H9 (cell line): Measurements from ENCODE around the gene COA6. TPM values are rescaled to one million over a fixed set of nuclear protein-coding genes. Genes with fewer than 3 reads are reported as not detected.

Experiments used
- DNase-seq: peaks from one replicate; pipeline ENCODE4 v3.0.0-alpha.2; 2017
- H2AFZ ChIP-seq: one replicate; pipeline ENCODE4 v1.6.1; 2013; ENCODE audit warnings: mild to moderate bottlenecking, low read length, control low read depth, moderate library complexity
- H2AK5ac ChIP-seq: 2 replicates; pipeline ENCODE4 v1.6.1; 2013; ENCODE audit warnings: low read length, control low read depth, mixed read lengths; ENCODE audit not compliant: insufficient read length
- H2BK120ac ChIP-seq: one replicate; pipeline ENCODE4 v1.6.1; 2013; ENCODE audit warnings: low read depth, mild to moderate bottlenecking, low read length, control low read depth, inconsistent platforms; ENCODE audit not compliant: poor library complexity, severe bottlenecking
- H2BK12ac ChIP-seq: 2 replicates; pipeline ENCODE4 v1.6.1; 2013; ENCODE audit warnings: low read length, control low read depth, mixed read lengths, low read depth; ENCODE audit not compliant: insufficient read length
- H2BK15ac ChIP-seq: 2 replicates; pipeline ENCODE4 v1.6.1; 2013; ENCODE audit warnings: low read depth, low read length, control low read depth
- H2BK20ac ChIP-seq: one replicate; pipeline ENCODE4 v1.6.1; 2013; ENCODE audit warnings: low read depth, mild to moderate bottlenecking, low read length, control low read depth, inconsistent platforms; ENCODE audit not compliant: poor library complexity, severe bottlenecking
- H2BK5ac ChIP-seq: 2 replicates; pipeline ENCODE4 v1.6.1; 2013; ENCODE audit warnings: low read length, control low read depth, mixed read lengths; ENCODE audit not compliant: insufficient read length
- H3K14ac ChIP-seq: 2 replicates; pipeline ENCODE4 v1.6.1; 2013; ENCODE audit warnings: low read length, control low read depth; ENCODE audit not compliant: insufficient read depth
- H3K18ac ChIP-seq: 2 replicates; pipeline ENCODE4 v1.6.1; 2013; ENCODE audit warnings: low read depth, mild to moderate bottlenecking, mixed read lengths, low read length, control low read depth; ENCODE audit not compliant: insufficient read length
- H3K23ac ChIP-seq: 2 replicates; pipeline ENCODE4 v1.6.1; 2013; ENCODE audit warnings: low read length, control low read depth, mixed read lengths, low read depth; ENCODE audit not compliant: insufficient read length
- H3K23me2 ChIP-seq: 2 replicates; pipeline ENCODE4 v1.6.1; 2013; ENCODE audit warnings: low read depth, mild to moderate bottlenecking, mixed read lengths, low read length, control low read depth; ENCODE audit not compliant: insufficient read length, poor library complexity, severe bottlenecking
- H3K27ac ChIP-seq: 2 replicates; pipeline ENCODE4 v1.5.1; 2013; ENCODE audit warnings: low read length, control low read depth, mixed read lengths, low read depth; ENCODE audit not compliant: insufficient read length
- H3K27me3 ChIP-seq: 2 replicates; pipeline ENCODE4 v1.6.1; 2013; ENCODE audit warnings: low read length, control low read depth, inconsistent platforms; ENCODE audit not compliant: insufficient read depth
- H3K4ac ChIP-seq: 2 replicates; pipeline ENCODE4 v1.6.1; 2013; ENCODE audit warnings: low read depth, mild to moderate bottlenecking, control low read depth, inconsistent platforms, low read length, moderate library complexity
- H3K4me1 ChIP-seq: 2 replicates; pipeline ENCODE4 v1.6.1; 2013; ENCODE audit warnings: low read length, control low read depth, inconsistent platforms; ENCODE audit not compliant: insufficient read depth
- H3K4me2 ChIP-seq: 2 replicates; pipeline ENCODE4 v1.6.1; 2013; ENCODE audit warnings: low read length, control low read depth, mixed read lengths; ENCODE audit not compliant: insufficient read length, insufficient read depth
- H3K56ac ChIP-seq: 2 replicates; pipeline ENCODE4 v1.6.1; 2013; ENCODE audit warnings: low read depth, mild to moderate bottlenecking, mixed read lengths, low read length, control low read depth; ENCODE audit not compliant: insufficient read length
- H3K79me1 ChIP-seq: 2 replicates; pipeline ENCODE4 v1.6.1; 2013; ENCODE audit warnings: low read depth, mild to moderate bottlenecking, moderate library complexity, low read length, control low read depth, inconsistent platforms; ENCODE audit not compliant: insufficient read depth, poor library complexity, severe bottlenecking
- H3K79me2 ChIP-seq: 2 replicates; pipeline ENCODE4 v1.6.1; 2013; ENCODE audit warnings: low read length, control low read depth, inconsistent platforms; ENCODE audit not compliant: insufficient read depth
- H3K9ac ChIP-seq: 2 replicates; pipeline ENCODE4 v1.6.1; 2013; ENCODE audit warnings: low read length, control low read depth, mixed read lengths; ENCODE audit not compliant: insufficient read length; ENCODE audit errors: extremely low read depth
- H3K9me3 ChIP-seq: one replicate; pipeline ENCODE4 v1.6.1; 2013; ENCODE audit warnings: low read depth, low read length, inconsistent platforms; ENCODE audit not compliant: control insufficient read depth
- H3T11ph ChIP-seq: one replicate; pipeline ENCODE4 v1.6.1; 2013; ENCODE audit warnings: mild to moderate bottlenecking, low read length, control low read depth, inconsistent platforms
- H4K20me1 ChIP-seq: one replicate; pipeline ENCODE4 v1.6.1; 2013; ENCODE audit not compliant: control insufficient read depth, insufficient read length, insufficient read depth
- H4K5ac ChIP-seq: 2 replicates; pipeline ENCODE4 v1.6.1; 2013; ENCODE audit warnings: low read depth, mild to moderate bottlenecking, mixed read lengths, low read length, control low read depth; ENCODE audit not compliant: insufficient read length
- H4K8ac ChIP-seq: replicated peaks from 2 replicates; pipeline ENCODE4 v1.6.1; 2013; ENCODE audit warnings: low read length, control low read depth, mixed read lengths, low read depth; ENCODE audit not compliant: insufficient read length
- H4K91ac ChIP-seq: 2 replicates; pipeline ENCODE4 v1.6.1; 2013; ENCODE audit warnings: low read depth, mild to moderate bottlenecking, moderate library complexity, mixed read lengths, low read length, control low read depth; ENCODE audit not compliant: insufficient read length
- H3K27ac Mint-ChIP-seq, 3 experiments: 2 replicates in 2 of 3; 3 replicates in 1 of 3; pipeline ENCODE4 v1.8.0; 2020 to 2021; ENCODE audit warnings: mixed read lengths in 3 of 3, mild to moderate bottlenecking in 1 of 3, moderate library complexity in 1 of 3
- H3K27me3 Mint-ChIP-seq: 2 replicates; pipeline ENCODE4 v1.8.0; 2021; ENCODE audit warnings: low read depth, mild to moderate bottlenecking, moderate library complexity, mixed read lengths
- H3K36me3 Mint-ChIP-seq, 3 experiments: 2 replicates in 2 of 3; 3 replicates in 1 of 3; pipeline ENCODE4 v1.8.0; 2020 to 2021; ENCODE audit warnings: low read depth in 3 of 3, mixed read lengths in 3 of 3; ENCODE audit not compliant: insufficient read depth in 1 of 3
- H3K4me1 Mint-ChIP-seq, 2 experiments: 2 replicates each; pipeline ENCODE4 v1.8.0; 2020; ENCODE audit warnings: mixed read lengths in 2 of 2
- H3K4me3 Mint-ChIP-seq, 2 experiments: 2 replicates in 1 of 2; 3 replicates in 1 of 2; pipeline ENCODE4 v1.8.0; 2020 to 2021; ENCODE audit warnings: mild to moderate bottlenecking in 2 of 2, mixed read lengths in 2 of 2, moderate library complexity in 1 of 2
- H3K9me3 Mint-ChIP-seq, 2 experiments: 2 replicates in 1 of 2; 3 replicates in 1 of 2; pipeline ENCODE4 v1.8.0; 2020; ENCODE audit warnings: mild to moderate bottlenecking in 2 of 2, mixed read lengths in 2 of 2, moderate library complexity in 1 of 2
- whole genome bisulfite sequencing: extraction: QIAGEN DNeasy Blood & Tissue Kit; methylation state at CpG from one replicate; pipeline ENCODE4 v1.1.7; 2013; ENCODE audit warnings: missing lambda C conversion rate, low lambda C conversion rate, mixed read lengths; ENCODE audit not compliant: insufficient read length; ENCODE audit errors: extremely low coverage; 5-methylcytosine and 5-hydroxymethylcytosine counted together
- total RNA-seq: library from RNA; stranded (reverse); gene quantifications from 2 replicates; pipeline ENCODE4 v1.2.1, GENCODE V29; 2021
- TF ChIP-seq, protein P1 (sequence below): fragments of 200-600 bp; sonication (generic); conservative IDR thresholded peaks from 3 replicates; pipeline ENCODE4 v1.8.0; 2021; ENCODE audit warnings: antibody characterized with exemption, mild to moderate bottlenecking

COA6 gene
- total RNA-seq, 1 experiment from 2014 or later = 42.3 TPM

DNA sequence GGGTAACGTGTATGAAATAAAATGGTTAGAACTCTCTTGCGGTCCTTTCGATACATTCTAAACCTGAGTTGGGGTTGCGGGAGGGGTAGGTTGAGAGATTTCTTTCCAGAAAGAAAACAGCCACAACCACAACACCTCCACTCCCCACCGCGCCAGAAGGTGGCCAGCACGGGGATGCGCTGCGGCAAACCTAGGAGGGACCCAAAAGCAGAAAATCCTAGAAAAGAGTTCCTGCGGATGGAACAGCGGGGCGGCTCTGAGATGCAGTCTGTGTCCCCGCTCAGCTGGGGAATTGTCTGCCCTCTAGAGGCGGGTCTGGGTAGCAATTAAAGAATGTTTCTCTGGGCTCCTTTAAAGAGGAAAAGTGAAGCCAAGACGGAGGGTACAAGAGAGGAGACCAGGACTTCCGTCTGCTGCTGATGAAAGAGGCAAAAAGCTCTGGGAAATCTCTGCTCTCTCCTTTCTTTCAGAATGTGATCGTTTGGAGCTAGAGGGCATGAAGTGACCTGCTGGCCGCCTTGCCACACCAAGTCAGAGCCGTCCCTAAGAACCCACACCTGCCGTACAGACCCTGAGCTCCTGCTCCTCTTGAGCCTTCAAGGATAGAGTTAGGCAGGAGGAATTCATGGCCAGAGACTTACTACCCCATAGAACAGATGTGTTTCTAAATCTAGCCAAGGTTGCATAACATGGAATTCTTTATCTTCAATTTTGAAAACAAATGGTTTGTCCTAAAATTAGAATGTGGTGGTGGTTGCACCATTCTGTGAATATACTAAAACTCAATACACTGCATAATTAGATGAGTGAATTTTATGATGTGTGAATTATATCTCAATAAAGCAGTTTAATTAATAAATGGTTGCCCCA is 46.5 kb upstream of the COA6 start:
- Histone ChIP-seq H2AK5ac (no peak overlapping the region), H3K4me1 (no peaks in the 10 kb centered on the region), H3K27me3 (no peaks in the 10 kb centered on the region), H3K23me2 (no peaks in the 10 kb centered on the region), H3K79me1 (no peaks in the 10 kb centered on the region), H2BK120ac (no peak overlapping the region), H3T11ph (no peak overlapping the region), H3K9me3 (no peaks in the 10 kb centered on the region), H4K5ac (no peak overlapping the region), H4K91ac (no peak overlapping the region), H2AFZ (peak overlapping the region; percentile 75), H2BK5ac (no peak overlapping the region), H3K23ac (no peak overlapping the region), H4K8ac (no peak overlapping the region), H3K18ac (no peak overlapping the region), H3K4ac (no peak overlapping the region), H3K14ac (no peak overlapping the region), H3K4me2 (peak overlapping the region; percentile 17), H4K20me1 (no peaks in the 10 kb centered on the region), H2BK15ac (no peak overlapping the region), H3K27ac (no peak overlapping the region), H3K56ac (no peak overlapping the region), H2BK20ac (no peak overlapping the region), H3K9ac (no peak overlapping the region), H2BK12ac (no peak overlapping the region), H3K79me2 (no peaks in the 10 kb centered on the region)
- TF ChIP-seq, protein P1, sequence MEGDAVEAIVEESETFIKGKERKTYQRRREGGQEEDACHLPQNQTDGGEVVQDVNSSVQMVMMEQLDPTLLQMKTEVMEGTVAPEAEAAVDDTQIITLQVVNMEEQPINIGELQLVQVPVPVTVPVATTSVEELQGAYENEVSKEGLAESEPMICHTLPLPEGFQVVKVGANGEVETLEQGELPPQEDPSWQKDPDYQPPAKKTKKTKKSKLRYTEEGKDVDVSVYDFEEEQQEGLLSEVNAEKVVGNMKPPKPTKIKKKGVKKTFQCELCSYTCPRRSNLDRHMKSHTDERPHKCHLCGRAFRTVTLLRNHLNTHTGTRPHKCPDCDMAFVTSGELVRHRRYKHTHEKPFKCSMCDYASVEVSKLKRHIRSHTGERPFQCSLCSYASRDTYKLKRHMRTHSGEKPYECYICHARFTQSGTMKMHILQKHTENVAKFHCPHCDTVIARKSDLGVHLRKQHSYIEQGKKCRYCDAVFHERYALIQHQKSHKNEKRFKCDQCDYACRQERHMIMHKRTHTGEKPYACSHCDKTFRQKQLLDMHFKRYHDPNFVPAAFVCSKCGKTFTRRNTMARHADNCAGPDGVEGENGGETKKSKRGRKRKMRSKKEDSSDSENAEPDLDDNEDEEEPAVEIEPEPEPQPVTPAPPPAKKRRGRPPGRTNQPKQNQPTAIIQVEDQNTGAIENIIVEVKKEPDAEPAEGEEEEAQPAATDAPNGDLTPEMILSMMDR = peak; percentile 89
- peaks cover 10 to 14% of the 10 kb centered on the region in 2 experiments for H3K4me1 Mint-ChIP-seq
- H3K36me3 Mint-ChIP-seq = no peaks in the 10 kb centered on the region
- WGBS = 100% methylated on average over 1 of the region's 20 CpGs
- no peak overlapping the region; a peak in 1 of 7 replicates for H3K27ac Mint-ChIP-seq
- no peaks in the 10 kb centered on the region for H3K9me3 Mint-ChIP-seq
- peaks cover 39% of the 10 kb centered on the region for H3K27me3 Mint-ChIP-seq
- peak overlapping the region; percentile 20 to 54; a peak in 2 of 5 replicates for H3K4me3 Mint-ChIP-seq
- DNase-seq = peak; percentile 81
